GM10847 (cell line): ENCODE results near the gene CLK1.

Experiments
- POLR2A ChIP-seq: IDR thresholded peaks from 2 replicates; pipeline ENCODE4 v1.6.1; 2011; ENCODE audit not compliant: insufficient read length; ENCODE audit errors: extremely low read depth

Gene CLK1

GRCh38 chr2:200861617-200862155 lies 2.8 kb downstream of the CLK1 start:
- no peak for TF ChIP-seq POLR2A

- no peak for TF ChIP-seq POLR2A
These were observed 4.2 kb downstream of the CLK1 start for GRCh38 chr2:200860092-200860795.

- TF ChIP-seq POLR2A = no peak
These were observed 7.7 kb downstream of the CLK1 start for GRCh38 chr2:200856806-200857205.

DNA sequence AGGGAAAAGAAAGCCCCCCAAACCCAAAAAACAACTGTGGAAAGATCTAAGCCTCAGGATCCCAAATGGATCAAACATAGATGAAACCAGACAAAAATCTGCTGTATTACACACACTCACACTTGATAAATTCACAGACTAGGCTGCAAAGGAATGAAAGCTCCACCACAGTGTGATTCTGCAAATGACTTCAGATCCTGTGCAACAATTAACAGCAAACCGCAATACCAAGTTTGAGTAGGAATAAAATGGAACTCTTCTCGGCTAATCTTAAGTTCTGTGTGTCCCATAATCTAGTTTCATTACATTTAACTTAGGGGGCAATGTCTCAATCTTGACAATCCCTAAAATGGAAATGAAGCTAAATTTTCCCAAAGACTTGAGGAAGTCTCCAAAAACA lies 11.9 kb downstream of the CLK1 start:
- no peak for TF ChIP-seq POLR2A

GRCh38 chr2:200851398-200852248 lies 12.8 kb downstream of the CLK1 start:
- TF ChIP-seq POLR2A = no peak

- TF ChIP-seq POLR2A = no peak
These were observed 13.8 kb downstream of the CLK1 start for GRCh38 chr2:200850512-200851256.

- no peak for TF ChIP-seq POLR2A
These were observed 16.5 kb downstream of the CLK1 start for GRCh38 chr2:200847939-200848338.

- no peak for TF ChIP-seq POLR2A
These were observed 17.2 kb downstream of the CLK1 start for GRCh38 chr2:200847269-200847668.

DNA sequence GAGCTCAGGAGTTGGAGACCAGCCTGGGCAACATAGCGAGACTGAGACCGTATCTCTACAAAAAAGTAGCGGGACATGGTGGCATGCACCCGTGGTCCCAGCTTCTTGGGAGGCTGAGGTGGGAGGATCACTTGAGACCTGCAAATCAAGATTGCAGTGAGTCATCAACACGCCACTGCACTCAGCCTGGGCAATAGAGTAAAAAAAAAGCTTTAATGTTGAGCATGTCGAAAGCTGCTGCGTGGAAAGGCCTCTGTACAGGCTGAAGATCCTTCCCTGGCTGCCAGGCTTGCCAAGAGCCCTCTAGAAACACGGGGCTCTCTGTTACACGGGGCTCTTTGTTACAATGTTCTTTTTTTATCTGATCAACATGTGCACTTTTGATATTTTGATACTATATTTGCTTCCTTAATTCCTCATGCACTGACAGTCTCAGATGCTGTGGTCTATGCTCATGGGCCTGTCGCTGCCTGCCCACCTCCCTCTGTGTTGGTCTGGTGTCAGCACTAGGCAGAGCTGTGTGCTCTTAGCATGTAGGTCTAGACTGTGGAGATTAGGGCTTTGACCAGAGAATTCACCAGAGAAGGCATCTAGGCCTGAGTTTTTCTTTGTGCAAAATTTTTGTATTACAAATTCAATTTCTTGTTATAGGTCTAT lies 18.7 kb downstream of the CLK1 start:
- TF ChIP-seq POLR2A = no peak

DNA sequence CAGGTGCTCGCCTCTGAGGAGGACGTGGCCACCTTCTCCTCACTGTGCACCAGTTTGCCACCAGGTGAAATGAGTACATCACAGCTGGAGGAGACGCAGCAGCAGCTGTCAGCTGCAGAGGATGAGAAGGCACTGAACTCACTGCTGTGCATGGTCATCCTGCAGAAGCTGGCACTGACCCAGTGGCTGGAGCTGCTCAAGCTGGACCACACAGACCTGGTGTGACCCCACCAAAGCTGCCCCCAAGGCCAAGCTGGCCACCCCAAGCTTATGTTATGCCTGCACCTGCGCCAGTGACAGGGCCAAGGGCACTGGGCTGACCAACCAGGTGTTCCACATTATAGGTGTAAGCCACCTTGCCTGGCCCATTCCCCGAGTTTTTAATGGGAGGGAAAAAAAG lies 19.3 kb downstream of the CLK1 start:
- TF ChIP-seq POLR2A = no peak

- TF ChIP-seq POLR2A = no peak
These were observed 20.2 kb downstream of the CLK1 start for GRCh38 chr2:200843993-200844948.

DNA sequence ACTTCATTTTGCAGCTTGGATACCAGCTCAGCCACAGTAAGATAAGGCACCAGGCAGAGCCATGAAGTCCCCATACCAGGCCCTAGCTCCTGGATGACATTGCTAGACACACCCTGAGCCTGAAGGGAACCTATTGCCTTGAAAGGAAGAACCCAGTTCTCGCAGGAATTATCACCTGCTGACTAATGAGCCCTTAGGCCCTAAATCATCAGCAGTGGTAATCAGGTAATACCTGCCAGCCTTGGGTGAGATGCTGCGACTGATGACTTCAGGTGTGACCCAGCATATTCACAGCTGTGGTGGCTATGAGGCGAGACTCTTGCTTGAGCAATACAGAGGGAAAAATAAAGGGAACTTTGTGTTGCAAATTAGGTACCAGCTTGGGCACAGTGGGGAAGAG lies 24.9 kb downstream of the CLK1 start:
- no peak for TF ChIP-seq POLR2A

GRCh38 chr2:200834701-200835100 lies 29.8 kb downstream of the CLK1 start:
- TF ChIP-seq POLR2A = no peak

- TF ChIP-seq POLR2A = no peak
These were observed 35.2 kb downstream of the CLK1 start for GRCh38 chr2:200829258-200829655.
